Mammary epithelial cell (primary cell): Measurements from ENCODE around the gene NPY4R.
"Not testable (repeated sequence)": the region's sequence is repeated elsewhere in the genome, so short reads cannot be mapped to it uniquely, and the experiment has no call there.

Source experiments
- CTCF ChIP-seq, 2 donors: IDR thresholded peaks in 1 of 2; conservative IDR thresholded peaks in 1 of 2; 2 replicates each; pipeline ENCODE4 v1.5.1; 2011 to 2012; ENCODE audit warnings: inconsistent platforms in 2 of 2, low read length in 2 of 2, mild to moderate bottlenecking in 2 of 2, control low read depth in 1 of 2, low read depth in 1 of 2; ENCODE audit not compliant: insufficient read depth in 1 of 2; ENCODE audit errors: extremely low read depth in 1 of 2
- EZH2 ChIP-seq: IDR thresholded peaks from 2 replicates; pipeline ENCODE4 v1.6.1; 2012; ENCODE audit warnings: low read length, inconsistent platforms, borderline replicate concordance

- not testable (repeated sequence) for TF ChIP-seq CTCF (conservative IDR thresholded peaks at IDR 0.05 in 1 of 2, IDR thresholded peaks at IDR 0.05 in 1 of 2; ENCODE audit: extremely low read depth in 1 of 2, insufficient read depth in 1 of 2, low read depth in 1 of 2, low read length in 2 of 2); EZH2
Observed at GRCh38 chr10:46419570-46420379, 46.0 kb downstream of the NPY4R start.
